K562 (cell line): ENCODE measurements around the gene CCDC136. TPM values are rescaled to one million over a fixed set of nuclear protein-coding genes. Genes with fewer than 3 reads are reported as not detected.

Source experiments
- ATAC-seq: fragments of 200-7000 bp; cut with Tn5 transposase; 3 replicates; pipeline ENCODE4 v1.9.1; 2020; ENCODE audit warnings: moderate library complexity
- BruUV-seq: library from RNA; stranded (reverse); fragments of 400-500 nt; replicated peaks from 2 replicates; lab custom pipeline; 2021; lab: Mats Ljungman, UMichigan
- CTCF ChIA-PET: fragments of 300-600 bp; formaldehyde crosslinking; extraction: SDS; loops from one replicate; lab custom pipeline; 2021; ENCODE audit warnings: low intra/inter-chr PET ratio; lab: Yijun Ruan, JAX
- POLR2A ChIA-PET: fragments of 300-600, 350-650 bp; sonication (Branson Sonifier 250); formaldehyde crosslinking; extraction: SDS; loops from one replicate; lab custom pipeline; 2021; ENCODE audit warnings: antibody characterized with exemption, inconsistent platforms; lab: Yijun Ruan, JAX
- DNase-seq, 4 experiments: peaks; one replicate each; pipeline versions ENCODE4 v3.0.0 to v3.0.0-alpha.2; 2011 to 2018; ENCODE audit warnings: low spot score in 3 of 4, mixed read lengths in 3 of 4; ENCODE audit errors: extremely low read depth in 1 of 4
- FAIRE-seq: peaks from 2 replicates; lab custom pipeline; 2011; peaks lifted over from hg19 to GRCh38; lab: Jason Lieb, UNC
- H2AFZ ChIP-seq: 2 replicates; pipeline ENCODE4 v1.6.0; 2011; ENCODE audit warnings: low read depth, low read length, control low read depth, inconsistent platforms
- H3K27ac ChIP-seq: fragments of 200-600 bp; 3 replicates; pipeline ENCODE4 v1.8.0; 2011; ENCODE audit warnings: low read depth, mild to moderate bottlenecking, control low read depth, inconsistent platforms, low read length, moderate library complexity, mixed read lengths; ENCODE audit errors: extremely low read depth
- H3K27me3 ChIP-seq, 2 experiments: fragments of 300-600 bp in 1 of 2; 2 replicates in 1 of 2; 3 replicates in 1 of 2; pipeline versions ENCODE4 v1.6.0 to v1.8.0; 2011; ENCODE audit warnings: inconsistent platforms in 2 of 2, low read length in 2 of 2, mild to moderate bottlenecking in 1 of 2, mixed read lengths in 1 of 2, moderate library complexity in 1 of 2; ENCODE audit not compliant: control insufficient read depth in 2 of 2, insufficient read depth in 2 of 2
- H3K36me3 ChIP-seq: fragments of 300-600 bp; 3 replicates; pipeline ENCODE4 v1.8.0; 2011; ENCODE audit warnings: mild to moderate bottlenecking, low read length, inconsistent platforms; ENCODE audit not compliant: control insufficient read depth, insufficient read depth
- H3K4me1 ChIP-seq, 2 experiments: fragments of 200-600 bp in 1 of 2; replicated peaks in 1 of 2; 2 replicates in 1 of 2; 3 replicates in 1 of 2; pipeline versions ENCODE4 v1.5.1 to v1.8.0; 2011; ENCODE audit warnings: inconsistent platforms in 2 of 2, low read length in 2 of 2, mild to moderate bottlenecking in 1 of 2, mixed read lengths in 1 of 2, moderate library complexity in 1 of 2; ENCODE audit not compliant: control insufficient read depth in 2 of 2, insufficient read depth in 2 of 2
- H3K4me2 ChIP-seq: 2 replicates; pipeline ENCODE4 v1.6.1; 2011; ENCODE audit warnings: low read length, control low read depth, inconsistent platforms, mixed read lengths; ENCODE audit not compliant: insufficient read depth
- H3K4me3 ChIP-seq: fragments of 200-600 bp; sonication (generic), shearing (Covaris generic); 2 replicates; pipeline ENCODE4 v1.5.1; 2016; ENCODE audit warnings: control low read depth, inconsistent platforms
- H3K79me2 ChIP-seq: fragments of 200-600 bp; 3 replicates; pipeline ENCODE4 v1.8.0; 2011; ENCODE audit warnings: low read length, inconsistent platforms; ENCODE audit not compliant: control insufficient read depth, insufficient read depth
- H3K9ac ChIP-seq, 2 experiments: 2 replicates each; pipeline versions ENCODE4 v1.6.0 to v1.6.1; 2011; ENCODE audit warnings: low read depth in 2 of 2, low read length in 2 of 2, control low read depth in 1 of 2, inconsistent platforms in 1 of 2, mild to moderate bottlenecking in 1 of 2, mixed read lengths in 1 of 2; ENCODE audit not compliant: insufficient read depth in 1 of 2
- H3K9me1 ChIP-seq: one replicate; pipeline ENCODE4 v1.6.0; 2011; ENCODE audit warnings: inconsistent platforms, mild to moderate bottlenecking, low read length, moderate library complexity; ENCODE audit not compliant: control insufficient read depth, insufficient read depth
- H3K9me3 ChIP-seq: replicated peaks from 2 replicates; pipeline ENCODE4 v1.5.1; 2011; ENCODE audit warnings: low read depth, low read length, inconsistent platforms; ENCODE audit not compliant: control insufficient read depth, insufficient read depth
- H4K20me1 ChIP-seq: replicated peaks from 2 replicates; pipeline ENCODE4 v1.6.1; 2011; ENCODE audit warnings: low read length, inconsistent platforms, mixed read lengths; ENCODE audit not compliant: control insufficient read depth, insufficient read depth
- ARID4B ChIP-seq: sonication (generic); formaldehyde crosslinking; IDR thresholded peaks from 2 replicates; pipeline ENCODE4 v1.8.0; 2022; ENCODE audit warnings: mild to moderate bottlenecking, missing genetic modification reagents
- BMI1 ChIP-seq: fragments of 150-350 bp; IDR thresholded peaks from 2 replicates; pipeline ENCODE4 v1.6.1; 2014; ENCODE audit warnings: low read length
- GATAD2B ChIP-seq: fragments of 450-650 bp; IDR thresholded peaks from 2 replicates; pipeline ENCODE4 v1.6.1; 2017; ENCODE audit warnings: mild to moderate bottlenecking, borderline replicate concordance
- POLR2B ChIP-seq: fragments of 450-650 bp; IDR thresholded peaks from 2 replicates; pipeline ENCODE4 v1.6.1; 2018; ENCODE audit warnings: low read depth; ENCODE audit not compliant: partially characterized antibody
- WGBS: fragments of 100-300 bp; shearing (Covaris generic); methylation state at CpG from one replicate; pipeline ENCODE4 v1.1.6; 2016; ENCODE audit warnings: low coverage, mixed read lengths; ENCODE audit not compliant: insufficient coverage; ENCODE audit errors: missing lambda C conversion rate; 5-methylcytosine and 5-hydroxymethylcytosine counted together
- in situ Hi-C: fragments of 300-500 bp; cut with MboI; formaldehyde crosslinking; loops from 4 replicates; pipeline ENCODE4 v1.15.0; 2018; ENCODE audit warnings: inconsistent platforms, mixed read lengths
- intact Hi-C: fragments of 100-400 bp; cut with micrococcal nuclease; formaldehyde crosslinking; loops from 2 replicates; pipeline ENCODE4 v1.14.2; 2022
- polyA plus RNA-seq, 8 experiments: library from polyadenylated mRNA; depleted of rRNA in 4 of 8; stranded (reverse) in 5 of 8; unstranded in 3 of 8; fragments of >200 nt; fragmentation: Nextera tagmentation in 2 of 8; fragmentation: Illumina TruSeq in 1 of 8; extraction: Ambion mirVana in 2 of 8; extraction: Trizol in 1 of 8; gene quantifications; 2 replicates each; pipeline versions ENCODE4 v1.2.1 to v1.2.3, GENCODE V29; 2011 to 2014; ENCODE audit warnings: inconsistent platforms in 1 of 8, missing spikeins in 1 of 8
- total RNA-seq, 7 experiments: library from RNA; depleted of rRNA in 6 of 7; stranded (reverse); fragments of >200 nt in 6 of 7; fragmentation: Illumina TruSeq in 2 of 7; extraction: Trizol in 2 of 7; gene quantifications; 2 replicates each; pipeline versions ENCODE4 v1.2.1 to v1.2.3, GENCODE V29; 2011 to 2021; ENCODE audit warnings: low replicate concordance in 1 of 7

The CCDC136 gene
- total and polyA plus RNA-seq, 9 of the 15 experiments (the other 6 are each of a cell fraction or from before 2014, with no cell fraction given), result 2.4 to 40.8 (median 26.5) TPM

GRCh38 chr7:128755075-128755818 lies 36.5 kb upstream of the CCDC136 start (continued):
- no peak for TF ChIP-seq ARID4B (CRISPR knock-in tag)
- TF ChIP-seq BMI1, result no peak
- TF ChIP-seq, all 486 proteins: peak for 0

- in situ Hi-C loops (no loop called here), intact Hi-C loops (loop anchor here (10.0 kb wide), 1 partner anchor 281 kb away; the partner anchor contains the start of gene METTL2B)
- peaks cover 46% of the 10 kb centered on the region for H3K79me2 ChIP-seq
- CTCF ChIA-PET, result no interaction called here
- peaks cover 14% of the 10 kb centered on the region for H4K20me1 ChIP-seq
- H3K4me2 ChIP-seq, result no peak overlapping the region
- BruUV-seq, result no TSS peak
- DNase-seq, result no peak
- no peaks in the 10 kb centered on the region for H3K9me3 ChIP-seq
- 91% methylated on average over 5 of the region's 5 CpGs for WGBS
- TF ChIP-seq GATAD2B (no peak), POLR2B (peak; percentile 37)
- TF ChIP-seq, all 486 proteins: peak for 1
- ATAC-seq (no peak; the same call in 2 of the 3 replicates), FAIRE-seq (no peak)
- Histone ChIP-seq H3K4me3 (no peak overlapping the region), H2AFZ (no peak overlapping the region), H3K9ac (no peak overlapping the region), H3K36me3 (peaks cover 96% of the 10 kb centered on the region), H3K9me1 (peaks cover 5% of the 10 kb centered on the region), H3K27ac (no peak overlapping the region), H3K4me1 (no peaks in the 10 kb centered on the region), H3K27me3 (no peaks in the 10 kb centered on the region)
- POLR2A ChIA-PET, result interaction anchor here (0.6 to 12.2 kb wide), 15 partner anchors 8 to 424 kb away, joined by 3 to 216 read pairs (median 4); partner anchors contain the start of genes CALU, CCDC136 and IMPDH1
These were observed 35.8 kb upstream of the CCDC136 start for GRCh38 chr7:128755819-128756476.
